HEK293 (cell line): ENCODE measurements around the gene GINS1.

Experiments used
- ATF2 ChIP-seq: fragments of 450-650 bp; formaldehyde crosslinking; IDR thresholded peaks from 2 replicates; pipeline ENCODE4 v1.5.1; 2016; ENCODE audit warnings: missing biosample characterization, missing genetic modification characterization, low read depth
- FEZF1 ChIP-seq: fragments of 450-650 bp; formaldehyde crosslinking; IDR thresholded peaks from 2 replicates; pipeline ENCODE4 v1.5.1; 2016; ENCODE audit warnings: missing biosample characterization, missing genetic modification characterization
- GLIS1 ChIP-seq: fragments of 450-650 bp; formaldehyde crosslinking; IDR thresholded peaks from 2 replicates; pipeline ENCODE4 v1.5.1; 2016; ENCODE audit warnings: missing biosample characterization, missing genetic modification characterization
- KLF1 ChIP-seq: fragments of 450-650 bp; formaldehyde crosslinking; IDR thresholded peaks from 2 replicates; pipeline ENCODE4 v1.5.1; 2016; ENCODE audit warnings: missing biosample characterization, missing genetic modification characterization
- KLF9 ChIP-seq: fragments of 450-650 bp; formaldehyde crosslinking; IDR thresholded peaks from 2 replicates; pipeline ENCODE4 v1.5.1; 2016; ENCODE audit warnings: missing biosample characterization, missing genetic modification characterization, low read depth
- SETDB1 ChIP-seq: IDR thresholded peaks from one replicate; pipeline ENCODE4 v1.6.1; 2017; ENCODE audit warnings: mild to moderate bottlenecking, low read length, moderate library complexity, mixed read lengths; ENCODE audit not compliant: insufficient read length
- SP2 ChIP-seq: fragments of 450-650 bp; formaldehyde crosslinking; IDR thresholded peaks from 2 replicates; pipeline ENCODE4 v1.5.1; 2016; ENCODE audit warnings: missing biosample characterization, missing genetic modification characterization
- ZBTB6 ChIP-seq: fragments of 450-650 bp; formaldehyde crosslinking; IDR thresholded peaks from 2 replicates; pipeline ENCODE4 v1.5.1; 2017; ENCODE audit warnings: missing biosample characterization, missing genetic modification characterization
- ZBTB7A ChIP-seq: fragments of 450-650 bp; formaldehyde crosslinking; IDR thresholded peaks from 2 replicates; pipeline ENCODE4 v1.5.1; 2016; ENCODE audit warnings: low read depth, missing biosample characterization, missing genetic modification characterization
- ZNF184 ChIP-seq: fragments of 450-650 bp; IDR thresholded peaks from 2 replicates; pipeline ENCODE4 v1.5.1; 2018; ENCODE audit warnings: missing biosample characterization, mild to moderate bottlenecking, missing genetic modification characterization
- ZNF221 ChIP-seq: fragments of 450-650 bp; formaldehyde crosslinking; IDR thresholded peaks from 2 replicates; pipeline ENCODE4 v1.5.1; 2017; ENCODE audit warnings: missing biosample characterization, missing genetic modification characterization, borderline replicate concordance
- ZNF239 ChIP-seq: fragments of 450-650 bp; formaldehyde crosslinking; IDR thresholded peaks from 2 replicates; pipeline ENCODE4 v1.5.1; 2016; ENCODE audit warnings: missing biosample characterization, missing genetic modification characterization
- ZNF24 ChIP-seq: fragments of 450-650 bp; formaldehyde crosslinking; IDR thresholded peaks from 2 replicates; pipeline ENCODE4 v1.5.1; 2016; ENCODE audit warnings: missing biosample characterization, missing genetic modification characterization
- ZNF248 ChIP-seq: fragments of 450-650 bp; formaldehyde crosslinking; IDR thresholded peaks from 2 replicates; pipeline ENCODE4 v1.5.1; 2017; ENCODE audit warnings: missing biosample characterization, missing genetic modification characterization
- ZNF26 ChIP-seq: fragments of 450-650 bp; formaldehyde crosslinking; IDR thresholded peaks from 2 replicates; pipeline ENCODE4 v1.5.1; 2016; ENCODE audit warnings: missing biosample characterization, missing genetic modification characterization
- ZNF274 ChIP-seq, 2 experiments: fragments of 200-500 bp in 1 of 2; fragments of 450-650 bp in 1 of 2; sonication (Bioruptor generic) in 1 of 2; formaldehyde crosslinking in 1 of 2; IDR thresholded peaks; 2 replicates each; pipeline versions ENCODE4 v1.5.1 to v1.6.1; 2014 to 2016; ENCODE audit warnings: borderline replicate concordance in 1 of 2, inconsistent platforms in 1 of 2, low read length in 1 of 2, missing biosample characterization in 1 of 2, missing genetic modification characterization in 1 of 2
- ZNF311 ChIP-seq: fragments of 450-650 bp; formaldehyde crosslinking; IDR thresholded peaks from 2 replicates; pipeline ENCODE4 v1.5.1; 2017; ENCODE audit warnings: missing biosample characterization, missing genetic modification characterization, borderline replicate concordance
- ZNF341 ChIP-seq: fragments of 450-650 bp; formaldehyde crosslinking; IDR thresholded peaks from 2 replicates; pipeline ENCODE4; 2016; ENCODE audit warnings: low read depth, missing biosample characterization, missing genetic modification characterization
- ZNF394 ChIP-seq: fragments of 450-650 bp; formaldehyde crosslinking; IDR thresholded peaks from 2 replicates; pipeline ENCODE4 v1.5.1; 2016; ENCODE audit warnings: missing biosample characterization, missing genetic modification characterization, mild to moderate bottlenecking, moderate library complexity, borderline replicate concordance
- ZNF398 ChIP-seq: fragments of 450-650 bp; formaldehyde crosslinking; IDR thresholded peaks from 2 replicates; pipeline ENCODE4 v1.5.1; 2017; ENCODE audit warnings: missing biosample characterization, missing genetic modification characterization
- ZNF501 ChIP-seq: fragments of 450-650 bp; formaldehyde crosslinking; IDR thresholded peaks from 2 replicates; pipeline ENCODE4 v1.5.1; 2016; ENCODE audit warnings: missing biosample characterization, missing genetic modification characterization
- ZNF624 ChIP-seq: fragments of 450-650 bp; formaldehyde crosslinking; IDR thresholded peaks from 2 replicates; pipeline ENCODE4 v1.5.1; 2017; ENCODE audit warnings: missing biosample characterization, missing genetic modification characterization
- ZNF76 ChIP-seq: fragments of 450-650 bp; formaldehyde crosslinking; IDR thresholded peaks from 2 replicates; pipeline ENCODE4; 2016; ENCODE audit warnings: low read depth, missing biosample characterization, missing genetic modification characterization, borderline replicate concordance
- ZNF777 ChIP-seq: fragments of 450-650 bp; formaldehyde crosslinking; IDR thresholded peaks from 2 replicates; pipeline ENCODE4 v1.5.1; 2017; ENCODE audit warnings: missing biosample characterization, missing genetic modification characterization, borderline replicate concordance
- ZNF830 ChIP-seq: fragments of 450-650 bp; IDR thresholded peaks from 2 replicates; pipeline ENCODE4 v1.5.0; 2018; ENCODE audit warnings: missing biosample characterization, missing genetic modification characterization, low read depth, mild to moderate bottlenecking, moderate library complexity
- ZSCAN30 ChIP-seq: fragments of 450-650 bp; IDR thresholded peaks from 2 replicates; pipeline ENCODE4 v1.5.1; 2018; ENCODE audit warnings: missing biosample characterization, mild to moderate bottlenecking, missing genetic modification characterization, moderate library complexity
- TF ChIP-seq, protein P1 (sequence below): fragments of 450-650 bp; formaldehyde crosslinking; IDR thresholded peaks from 2 replicates; pipeline ENCODE4 v1.5.1; 2016; ENCODE audit warnings: missing biosample characterization, missing genetic modification characterization
- TF ChIP-seq, protein P2 (sequence below): fragments of 450-650 bp; formaldehyde crosslinking; IDR thresholded peaks from 2 replicates; pipeline ENCODE4 v1.5.1; 2016; ENCODE audit warnings: missing biosample characterization, missing genetic modification characterization

GINS1 gene

GRCh38 chr20:25407311-25408169 lies at the start of gene GINS1 (continued):
- TF ChIP-seq, protein P1, sequence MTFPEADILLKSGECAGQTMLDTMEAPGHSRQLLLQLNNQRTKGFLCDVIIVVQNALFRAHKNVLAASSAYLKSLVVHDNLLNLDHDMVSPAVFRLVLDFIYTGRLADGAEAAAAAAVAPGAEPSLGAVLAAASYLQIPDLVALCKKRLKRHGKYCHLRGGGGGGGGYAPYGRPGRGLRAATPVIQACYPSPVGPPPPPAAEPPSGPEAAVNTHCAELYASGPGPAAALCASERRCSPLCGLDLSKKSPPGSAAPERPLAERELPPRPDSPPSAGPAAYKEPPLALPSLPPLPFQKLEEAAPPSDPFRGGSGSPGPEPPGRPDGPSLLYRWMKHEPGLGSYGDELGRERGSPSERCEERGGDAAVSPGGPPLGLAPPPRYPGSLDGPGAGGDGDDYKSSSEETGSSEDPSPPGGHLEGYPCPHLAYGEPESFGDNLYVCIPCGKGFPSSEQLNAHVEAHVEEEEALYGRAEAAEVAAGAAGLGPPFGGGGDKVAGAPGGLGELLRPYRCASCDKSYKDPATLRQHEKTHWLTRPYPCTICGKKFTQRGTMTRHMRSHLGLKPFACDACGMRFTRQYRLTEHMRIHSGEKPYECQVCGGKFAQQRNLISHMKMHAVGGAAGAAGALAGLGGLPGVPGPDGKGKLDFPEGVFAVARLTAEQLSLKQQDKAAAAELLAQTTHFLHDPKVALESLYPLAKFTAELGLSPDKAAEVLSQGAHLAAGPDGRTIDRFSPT (tag by site-specific recombination): peak; percentile 68; the same call in 1 of the 2 replicates
- TF ChIP-seq ZNF398 (tag by site-specific recombination): peak; percentile 83
- TF ChIP-seq KLF1: peak; percentile 93
- peak; percentile 91 for TF ChIP-seq SP2 (tag by site-specific recombination)
- no peak for TF ChIP-seq SETDB1
- TF ChIP-seq ZNF239: no peak
- TF ChIP-seq ZNF24 (tag by site-specific recombination): peak; percentile 72; the same call in 1 of the 2 replicates
- TF ChIP-seq FEZF1: peak; percentile 79
- peak; percentile 19; the same call in 1 of the 2 replicates for TF ChIP-seq GLIS1 (tag by site-specific recombination)
- TF ChIP-seq ZBTB7A (tag by site-specific recombination): peak; percentile 87
- TF ChIP-seq ZBTB6 (tag by site-specific recombination): peak; percentile 61; the same call in 1 of the 2 replicates
- TF ChIP-seq ZNF184 (tag by site-specific recombination): no peak
- TF ChIP-seq ZNF26: no peak
- no peak for TF ChIP-seq ZNF624 (tag by site-specific recombination)
- TF ChIP-seq ZNF830 (tag by site-specific recombination): no peak
- TF ChIP-seq, protein P2, sequence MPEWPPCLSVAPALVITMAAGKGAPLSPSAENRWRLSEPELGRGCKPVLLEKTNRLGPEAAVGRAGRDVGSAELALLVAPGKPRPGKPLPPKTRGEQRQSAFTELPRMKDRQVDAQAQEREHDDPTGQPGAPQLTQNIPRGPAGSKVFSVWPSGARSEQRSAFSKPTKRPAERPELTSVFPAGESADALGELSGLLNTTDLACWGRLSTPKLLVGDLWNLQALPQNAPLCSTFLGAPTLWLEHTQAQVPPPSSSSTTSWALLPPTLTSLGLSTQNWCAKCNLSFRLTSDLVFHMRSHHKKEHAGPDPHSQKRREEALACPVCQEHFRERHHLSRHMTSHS (tag by site-specific recombination): no peak
- TF ChIP-seq ZNF274 (IDR thresholded peaks at IDR 0.05; ENCODE audit: low read length): no peak
- TF ChIP-seq ZNF274 (tag by site-specific recombination; IDR thresholded peaks at IDR 0.05; ENCODE audit: borderline replicate concordance): no peak
- TF ChIP-seq ZSCAN30 (tag by site-specific recombination): peak; percentile 57; the same call in 1 of the 2 replicates
- TF ChIP-seq ZNF341 (tag by site-specific recombination): no peak
- peak; percentile 88 for TF ChIP-seq KLF9 (tag by site-specific recombination)
- no peak for TF ChIP-seq ATF2 (tag by site-specific recombination)
- TF ChIP-seq ZNF76 (tag by site-specific recombination): peak; percentile 71; the same call in 1 of the 2 replicates
- peak; percentile 44; the same call in 1 of the 2 replicates for TF ChIP-seq ZNF501 (tag by site-specific recombination)
- no peak for TF ChIP-seq ZNF777 (tag by site-specific recombination)
- TF ChIP-seq ZNF311 (tag by site-specific recombination): no peak
- TF ChIP-seq ZNF248 (tag by site-specific recombination): no peak
- no peak for TF ChIP-seq ZNF221
- TF ChIP-seq ZNF394: peak; percentile 51; the same call in 1 of the 2 replicates
